Heart left ventricle (tissue), 13 donors: ENCODE data around the gene KRT26.

Experiments
- CTCF ChIP-seq, 12 donors: fragments of 200-600 bp; sonication (generic) in 4 of 12; IDR thresholded peaks; one replicate each; pipeline versions ENCODE4 v1.5.0 to v1.8.0; 2018 to 2022; ENCODE audit warnings: antibody characterized with exemption in 12 of 12, mild to moderate bottlenecking in 5 of 12
- POLR2A ChIP-seq, 2 donors: fragments of 450-650 bp; IDR thresholded peaks; one replicate each; pipeline ENCODE4 v1.6.1; 2017; ENCODE audit warnings: antibody characterized with exemption in 2 of 2, mild to moderate bottlenecking in 2 of 2, moderate library complexity in 2 of 2
- donor health status: ischemic (EF 13 %, LVEDD 7.1; RV severe dilation, severe dysfunction).
- donor health status: DM: no; HTN: yes; CAD: no.
- donor health status: DM: no; HTN: no; CAD: no.
- donor health status: ischemic (EF 25% LVEDD 6.9; RV normal size, moderate dysfunction).
- donor health status: ischemic (EF 25% LVEDD 5.7; RV mildly dilated, moderate dysfunction).
- donor health status: ischemic (EF 35%, LVEDD 5.7; RV mildly dilated, moderate dysfunction).
- donor health status: nonischemic (EF 11% LVEDD 7.7; RV severe dilation, severe dysfunction).
- donor health status: DM: yes; HTN: yes; CAD: no.
- donor health status: PGD.
- donor health status: ischemic (EF 29% LVEDD 5.4; RV normal size, mild dysfunction).
- donor health status: nonischemic (EF 23%, LVEDD 6.1; RV moderate dilation, normal function).

- TF ChIP-seq CTCF (IDR thresholded peaks at IDR 0.05) (no peak), POLR2A (IDR thresholded peaks at IDR 0.05) (no peak)
These were observed 24.8 kb upstream of the KRT26 start for GRCh38 chr17:40796846-40797245.
